Activated naive CD8-positive, alpha-beta T cell treated with anti-CD3 and anti-CD28 coated beads, Interleukin-2, amount 10 ng/mL, durations not matched to agents 7 days and 5 days (primary cell): ENCODE data around the gene TEAD1. TPM values are rescaled to one million over a fixed set of nuclear protein-coding genes. Genes with fewer than 3 reads are reported as not detected.

Experiments used
- ATAC-seq: fragments of 150-1000 bp; cut with Tn5 transposase; one replicate; pipeline ENCODE4 v1.10.0; 2021; ENCODE audit warnings: low read depth, moderate library complexity
- POLR2A ChIA-PET: fragments of 350-600 bp; sonication (Branson Sonifier 250); formaldehyde crosslinking; loops from one replicate; lab custom pipeline; 2021; ENCODE audit warnings: antibody characterized with exemption; lab: Charles Lee
- DNase-seq: peaks from one replicate; pipeline ENCODE4 v3.0.0; 2021
- H3K27ac Mint-ChIP-seq: one replicate; pipeline ENCODE4 v1.8.0; 2022; ENCODE audit warnings: mild to moderate bottlenecking, mixed read lengths
- H3K27me3 Mint-ChIP-seq: one replicate; pipeline ENCODE4 v1.8.0; 2022; ENCODE audit warnings: mild to moderate bottlenecking, moderate library complexity, mixed read lengths
- H3K36me3 Mint-ChIP-seq: one replicate; pipeline ENCODE4 v1.8.0; 2021; ENCODE audit warnings: mild to moderate bottlenecking, mixed read lengths
- H3K4me1 Mint-ChIP-seq: one replicate; pipeline ENCODE4 v1.8.0; 2021; ENCODE audit warnings: mixed read lengths
- H3K4me3 Mint-ChIP-seq: one replicate; pipeline ENCODE4 v1.8.0; 2022; ENCODE audit warnings: mild to moderate bottlenecking, moderate library complexity, mixed read lengths
- H3K9me3 Mint-ChIP-seq: one replicate; pipeline ENCODE4 v1.8.0; 2021; ENCODE audit warnings: mixed read lengths
- total RNA-seq, 2 experiments: library from RNA; stranded (reverse); gene quantifications; one replicate each; pipeline ENCODE4 v1.2.3, GENCODE V29; 2021

Gene TEAD1
- total RNA-seq, 2 experiments from 2014 or later, result not detected

DNA sequence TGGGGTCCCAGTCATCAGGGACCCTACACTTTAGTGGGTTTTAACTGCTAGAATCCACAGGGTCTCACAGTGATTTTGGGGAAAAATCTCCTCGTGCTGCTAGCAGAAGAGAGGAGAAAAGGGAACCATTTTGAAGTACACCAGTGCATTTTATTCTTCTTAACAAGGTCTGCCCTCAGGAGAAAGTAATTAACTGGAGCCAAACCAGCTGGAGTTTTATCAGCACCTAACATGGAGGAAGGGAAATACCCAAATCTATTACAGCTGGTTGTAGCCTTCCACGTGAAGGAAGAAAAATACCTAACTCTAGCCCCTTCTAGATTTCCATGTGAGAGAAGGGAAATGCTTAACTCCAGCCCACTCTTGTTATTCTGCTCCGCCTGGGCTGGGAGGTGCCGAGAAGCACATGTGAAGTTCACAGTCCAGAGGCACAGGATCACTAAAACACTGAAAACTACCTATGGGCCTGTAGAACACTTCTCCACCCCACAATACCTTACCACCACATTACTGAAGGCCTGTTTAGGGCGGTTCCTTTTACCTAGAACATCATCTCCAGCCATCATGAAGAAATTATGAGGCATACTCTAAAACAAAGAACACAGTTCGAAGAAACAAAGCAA lies 31.3 kb upstream of the TEAD1 start:
- Mint-ChIP-seq H3K4me1 (peaks cover 4% of the 10 kb centered on the region), H3K4me3 (no peak overlapping the region), H3K36me3 (no peaks in the 10 kb centered on the region), H3K9me3 (peaks cover 3% of the 10 kb centered on the region), H3K27me3 (peaks cover 6% of the 10 kb centered on the region), H3K27ac (no peak overlapping the region)
- DNase-seq (no peak), ATAC-seq (no peak)
- POLR2A ChIA-PET, result no interaction called here

GRCh38 chr11:12646478-12646877 lies 27.7 kb upstream of the TEAD1 start:
- Mint-ChIP-seq H3K27ac (no peak overlapping the region), H3K27me3 (peaks cover 9% of the 10 kb centered on the region), H3K4me1 (no peaks in the 10 kb centered on the region), H3K9me3 (no peaks in the 10 kb centered on the region), H3K36me3 (no peaks in the 10 kb centered on the region), H3K4me3 (no peak overlapping the region)
- DNase-seq, result no peak
- POLR2A ChIA-PET, result no interaction called here
- no peak for ATAC-seq

DNA sequence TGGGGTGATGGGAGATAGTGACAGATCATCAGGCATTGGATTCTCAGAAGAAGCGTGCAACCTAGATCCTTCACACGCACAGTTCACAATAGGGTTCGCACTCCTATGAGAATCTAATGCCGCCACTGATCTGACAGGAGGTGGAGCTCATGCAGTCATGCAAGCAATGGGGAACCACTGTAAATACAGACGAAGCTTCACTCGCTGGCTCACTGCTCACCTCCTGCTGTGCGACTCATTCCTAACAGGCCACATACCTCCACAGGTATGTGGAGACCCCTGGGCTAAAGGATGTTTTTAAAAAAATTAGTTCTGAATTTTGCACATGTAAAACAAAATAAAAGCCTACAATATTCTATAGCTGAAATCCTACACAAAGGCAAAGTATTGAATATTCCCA lies 20.5 kb upstream of the TEAD1 start:
- DNase-seq, result no peak
- no peaks in the 10 kb centered on the region for H3K36me3 Mint-ChIP-seq
- peaks cover 2% of the 10 kb centered on the region for H3K9me3 Mint-ChIP-seq
- peaks cover 5% of the 10 kb centered on the region for H3K27me3 Mint-ChIP-seq
- no peak overlapping the region for H3K27ac Mint-ChIP-seq
- no peak overlapping the region for H3K4me3 Mint-ChIP-seq
- H3K4me1 Mint-ChIP-seq, result no peaks in the 10 kb centered on the region
- POLR2A ChIA-PET, result no interaction called here
- no peak for ATAC-seq

DNA sequence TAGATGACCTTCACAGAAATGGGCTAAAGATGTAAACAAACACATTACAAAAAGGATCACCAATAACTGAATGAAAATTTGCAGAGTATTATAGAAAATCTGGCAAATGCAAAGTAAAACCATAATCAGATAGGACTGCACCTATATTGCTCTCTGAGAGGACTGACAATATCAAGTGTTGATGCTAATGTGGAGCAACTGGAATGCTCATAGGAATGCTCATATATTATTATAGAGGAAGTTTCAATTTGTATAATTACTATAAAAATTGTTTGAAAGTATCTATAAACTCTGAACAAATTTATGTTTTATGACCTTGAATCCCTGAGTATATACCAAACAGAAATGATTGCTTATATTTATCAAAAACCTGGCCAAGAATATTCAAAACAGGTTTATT lies 18.4 kb upstream of the TEAD1 start:
- no peak for ATAC-seq
- POLR2A ChIA-PET, result no interaction called here

GRCh38 chr11:12657336-12657735 lies 16.9 kb upstream of the TEAD1 start:
- no peak overlapping the region for H3K27ac Mint-ChIP-seq
- no peaks in the 10 kb centered on the region for H3K36me3 Mint-ChIP-seq
- peaks cover 9% of the 10 kb centered on the region for H3K27me3 Mint-ChIP-seq
- H3K4me1 Mint-ChIP-seq, result no peaks in the 10 kb centered on the region
- peaks cover 2% of the 10 kb centered on the region for H3K9me3 Mint-ChIP-seq
- ATAC-seq (no peak), DNase-seq (no peak)
- POLR2A ChIA-PET, result no interaction called here
- no peak overlapping the region for H3K4me3 Mint-ChIP-seq

More for the DNA sequence above, 18.4 kb upstream of the TEAD1 start:
- no peak overlapping the region for H3K4me3 Mint-ChIP-seq
- peaks cover 12% of the 10 kb centered on the region for H3K27me3 Mint-ChIP-seq
- peaks cover 2% of the 10 kb centered on the region for H3K9me3 Mint-ChIP-seq
- H3K36me3 Mint-ChIP-seq, result no peaks in the 10 kb centered on the region
- no peak for DNase-seq
- no peaks in the 10 kb centered on the region for H3K4me1 Mint-ChIP-seq
- H3K27ac Mint-ChIP-seq, result no peak overlapping the region

DNA sequence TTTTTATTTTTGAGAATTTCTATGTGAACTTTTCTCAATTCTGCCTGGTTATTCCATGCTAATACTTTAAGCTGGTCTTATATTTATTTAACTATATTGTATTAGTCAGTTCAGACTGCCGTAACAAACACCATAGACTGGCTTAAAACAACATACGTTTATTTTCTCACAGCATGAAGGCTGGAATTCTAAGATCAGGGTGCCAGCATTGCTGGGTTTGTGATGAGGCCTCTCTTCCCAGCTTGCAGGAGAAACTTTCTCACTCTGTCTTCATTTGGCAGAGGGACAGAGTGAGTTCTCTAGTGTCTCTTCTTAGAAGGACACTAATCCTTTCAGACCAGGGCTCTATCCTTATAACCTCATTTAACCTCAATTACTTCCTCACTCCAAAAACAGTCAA lies 16.2 kb upstream of the TEAD1 start:
- no peak overlapping the region for H3K27ac Mint-ChIP-seq
- POLR2A ChIA-PET, result no interaction called here
- peaks cover 2% of the 10 kb centered on the region for H3K9me3 Mint-ChIP-seq

DNA sequence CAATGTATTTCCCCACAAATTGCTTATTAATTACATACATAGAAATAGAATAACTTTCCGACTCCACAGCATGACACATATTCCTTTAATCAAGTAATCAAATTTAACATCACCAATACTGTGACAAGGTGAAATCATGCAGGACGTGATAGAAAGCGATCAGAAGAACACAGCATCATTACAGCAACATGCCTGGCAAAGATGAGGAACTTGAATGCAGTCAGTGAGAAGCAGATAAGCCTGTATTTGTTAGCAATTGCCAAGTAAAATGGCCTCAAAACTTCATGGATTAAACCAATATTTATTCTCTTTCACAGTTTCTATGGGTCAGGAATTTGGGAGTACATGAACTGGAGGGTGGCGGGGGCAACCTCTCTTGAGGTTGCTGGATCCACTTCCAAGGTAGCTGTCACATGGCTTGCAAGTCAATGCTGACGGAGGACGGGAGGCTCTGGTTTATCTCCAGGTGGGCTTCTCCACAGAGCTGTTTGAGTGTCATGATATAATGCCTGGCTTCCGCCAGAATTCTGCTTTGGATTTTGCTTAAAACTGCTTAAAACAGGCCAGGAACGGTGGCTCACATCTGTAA lies 12.0 kb upstream of the TEAD1 start:
- POLR2A ChIA-PET, result no interaction called here
- Mint-ChIP-seq H3K4me1 (no peaks in the 10 kb centered on the region), H3K27me3 (peaks cover 18% of the 10 kb centered on the region), H3K36me3 (peaks cover 1% of the 10 kb centered on the region), H3K27ac (no peak overlapping the region), H3K9me3 (peaks cover 2% of the 10 kb centered on the region), H3K4me3 (no peak overlapping the region)
- DNase-seq (no peak), ATAC-seq (no peak)

More for the DNA sequence above, 16.2 kb upstream of the TEAD1 start:
- Mint-ChIP-seq H3K4me1 (no peaks in the 10 kb centered on the region), H3K4me3 (no peak overlapping the region), H3K27me3 (peaks cover 9% of the 10 kb centered on the region), H3K36me3 (no peaks in the 10 kb centered on the region)
- DNase-seq (no peak), ATAC-seq (no peak)

DNA sequence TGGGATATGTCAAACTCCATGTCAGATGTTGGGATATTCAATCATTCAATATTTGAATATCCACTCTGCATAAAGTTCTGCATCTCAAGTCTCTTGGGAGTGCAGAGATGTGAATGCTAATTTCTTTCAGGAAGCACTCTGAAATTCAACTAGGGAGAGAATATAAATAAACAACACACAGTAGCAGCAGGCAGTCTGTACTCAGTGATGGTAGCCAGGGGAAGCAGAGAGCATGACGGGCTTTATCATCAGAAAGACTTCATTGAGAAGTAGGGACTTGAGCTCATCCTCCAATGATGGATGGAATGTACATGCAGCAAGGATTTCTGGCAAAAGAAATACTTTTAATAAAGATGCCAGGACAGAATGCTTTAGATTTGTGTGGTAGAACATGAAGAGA lies 9.8 kb upstream of the TEAD1 start:
- H3K27ac Mint-ChIP-seq, result no peak overlapping the region
- POLR2A ChIA-PET, result no interaction called here
- peaks cover 2% of the 10 kb centered on the region for H3K9me3 Mint-ChIP-seq
- peaks cover 27% of the 10 kb centered on the region for H3K27me3 Mint-ChIP-seq
- H3K36me3 Mint-ChIP-seq, result peaks cover 1% of the 10 kb centered on the region
- H3K4me3 Mint-ChIP-seq, result no peak overlapping the region
- no peak for ATAC-seq
- H3K4me1 Mint-ChIP-seq, result no peaks in the 10 kb centered on the region
- DNase-seq, result no peak

- POLR2A ChIA-PET, result no interaction called here
- no peak overlapping the region for H3K27ac Mint-ChIP-seq
These were observed 7.3 kb upstream of the TEAD1 start for GRCh38 chr11:12666915-12667314.

DNA sequence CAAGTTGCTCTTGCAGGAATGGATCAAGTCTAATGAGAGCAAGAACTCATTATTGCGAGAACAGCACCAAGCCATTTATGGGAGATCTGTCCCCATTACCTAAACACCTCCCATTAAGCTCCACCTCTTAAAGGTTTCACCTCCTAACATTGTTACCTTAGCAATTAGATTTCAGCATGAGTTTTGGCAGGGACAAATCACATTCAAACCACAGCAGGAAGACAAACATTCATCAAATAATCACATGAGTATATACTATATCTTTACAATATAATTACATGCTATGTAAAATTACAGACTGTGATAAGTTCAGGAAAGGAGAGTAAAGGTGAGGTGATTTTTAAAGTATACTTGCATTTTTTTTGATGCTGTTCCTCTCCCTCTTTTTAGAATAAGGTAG lies 6.6 kb upstream of the TEAD1 start:
- POLR2A ChIA-PET, result no interaction called here

More at GRCh38 chr11:12666915-12667314, 7.3 kb upstream of the TEAD1 start:
- Mint-ChIP-seq H3K4me3 (no peak overlapping the region), H3K9me3 (peaks cover 2% of the 10 kb centered on the region), H3K27me3 (peaks cover 30% of the 10 kb centered on the region), H3K36me3 (peaks cover 1% of the 10 kb centered on the region), H3K4me1 (no peaks in the 10 kb centered on the region)
- no peak for DNase-seq
- no peak for ATAC-seq

GRCh38 chr11:12668166-12668565 lies 6.1 kb upstream of the TEAD1 start:
- peaks cover 2% of the 10 kb centered on the region for H3K9me3 Mint-ChIP-seq
- DNase-seq, result no peak
- POLR2A ChIA-PET, result no interaction called here
- no peak for ATAC-seq
- no peak overlapping the region for H3K27ac Mint-ChIP-seq
- H3K36me3 Mint-ChIP-seq, result peaks cover 1% of the 10 kb centered on the region
- H3K27me3 Mint-ChIP-seq, result peaks cover 39% of the 10 kb centered on the region
- H3K4me3 Mint-ChIP-seq, result no peak overlapping the region
- H3K4me1 Mint-ChIP-seq, result no peaks in the 10 kb centered on the region

More for the DNA sequence above, 6.6 kb upstream of the TEAD1 start:
- DNase-seq, result no peak
- ATAC-seq, result no peak
- H3K27ac Mint-ChIP-seq, result no peak overlapping the region
- H3K36me3 Mint-ChIP-seq, result peaks cover 1% of the 10 kb centered on the region
- H3K4me1 Mint-ChIP-seq, result no peaks in the 10 kb centered on the region
- H3K4me3 Mint-ChIP-seq, result no peak overlapping the region
- H3K9me3 Mint-ChIP-seq, result peaks cover 2% of the 10 kb centered on the region
- H3K27me3 Mint-ChIP-seq, result peaks cover 36% of the 10 kb centered on the region

DNA sequence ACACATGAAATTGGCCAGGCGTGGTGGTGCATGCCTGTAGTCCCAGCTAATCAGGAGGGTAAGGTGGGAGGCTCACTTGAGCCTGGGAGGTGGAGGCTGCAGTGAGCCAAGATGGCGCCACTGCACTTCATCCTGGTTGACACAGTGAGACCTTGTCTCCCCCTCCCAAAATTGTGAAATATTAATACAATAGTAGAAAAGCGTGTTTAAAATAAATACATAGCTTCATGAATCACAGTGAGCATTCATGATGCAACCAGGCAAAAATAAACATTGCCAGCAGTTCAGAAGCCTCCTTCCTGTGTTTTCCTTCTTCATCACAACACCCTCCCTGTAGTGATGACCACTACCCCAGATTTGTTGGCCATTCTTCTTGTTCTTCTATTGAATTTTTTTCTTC lies 4.3 kb upstream of the TEAD1 start:
- ATAC-seq (no peak), DNase-seq (no peak)
- POLR2A ChIA-PET, result no interaction called here
- peaks cover 1% of the 10 kb centered on the region for H3K36me3 Mint-ChIP-seq
- H3K4me3 Mint-ChIP-seq, result no peak overlapping the region
- peaks cover 2% of the 10 kb centered on the region for H3K9me3 Mint-ChIP-seq
- no peak overlapping the region for H3K27ac Mint-ChIP-seq
- H3K4me1 Mint-ChIP-seq, result peaks cover 5% of the 10 kb centered on the region
- H3K27me3 Mint-ChIP-seq, result peaks cover 45% of the 10 kb centered on the region

- H3K27me3 Mint-ChIP-seq, result peaks cover 49% of the 10 kb centered on the region
- no peaks in the 10 kb centered on the region for H3K36me3 Mint-ChIP-seq
- ATAC-seq (no peak), DNase-seq (no peak)
- peaks cover 5% of the 10 kb centered on the region for H3K4me1 Mint-ChIP-seq
- POLR2A ChIA-PET, result no interaction called here
- H3K27ac Mint-ChIP-seq, result no peak overlapping the region
- H3K9me3 Mint-ChIP-seq, result no peaks in the 10 kb centered on the region
- no peak overlapping the region for H3K4me3 Mint-ChIP-seq
These were observed 2.9 kb upstream of the TEAD1 start for GRCh38 chr11:12671370-12671769.

DNA sequence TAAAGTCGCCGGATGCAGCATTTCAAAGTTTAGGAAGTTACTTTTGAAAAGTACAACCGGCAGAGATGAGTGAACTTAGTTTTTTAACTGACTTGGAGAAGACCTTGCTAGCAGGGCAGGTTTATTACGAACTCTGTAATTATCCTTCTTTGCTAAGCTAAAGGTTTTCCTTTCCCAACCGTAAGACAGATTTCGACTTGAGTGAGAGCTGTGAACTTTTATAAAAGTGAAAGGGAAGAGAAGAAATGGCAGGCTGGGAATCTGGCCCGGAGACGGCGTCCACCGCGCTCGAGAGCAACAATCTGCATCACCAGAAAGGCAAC lies 659 bp upstream of the TEAD1 start:
- Mint-ChIP-seq H3K27me3 (peaks cover 64% of the 10 kb centered on the region), H3K4me1 (peaks cover 5% of the 10 kb centered on the region), H3K36me3 (no peaks in the 10 kb centered on the region), H3K4me3 (peak overlapping the region; percentile 89), H3K9me3 (no peaks in the 10 kb centered on the region), H3K27ac (peak overlapping the region; percentile 59)
- ATAC-seq, result no peak
- POLR2A ChIA-PET, result no interaction called here
- DNase-seq, result no peak
